ENCODE measurements around the gene ARHGAP11A. TPM values are rescaled to one million over a fixed set of nuclear protein-coding genes. Genes with fewer than 3 reads are reported as not detected.

ARHGAP11A gene
- total RNA-seq, 1 experiment from 2014 or later: 102 TPM

- BruUV-seq (replicated peaks): no TSS peak
- Histone ChIP-seq H3K9me3 (ENCODE audit: control insufficient read depth in 1 of 2, insufficient read depth in 1 of 2, low read depth in 1 of 2, low read length in 2 of 2) (no peaks in the 10 kb centered on the region), H3K79me2 (ENCODE audit: insufficient read depth, low read length) (no peaks in the 10 kb centered on the region), H3K27ac (ENCODE audit: low read depth, low read length) (no peak overlapping the region), H3K4me1 (ENCODE audit: control insufficient read depth in 1 of 2, insufficient read depth in 2 of 2, low read length in 2 of 2) (no peaks in the 10 kb centered on the region), H3K4me3 (replicated peaks in 1 of 2; ENCODE audit: low read depth in 1 of 2, low read length in 2 of 2) (no peak overlapping the region), H3K9ac (ENCODE audit: low read length) (no peak overlapping the region), H4K20me1 (ENCODE audit: insufficient read depth) (no peaks in the 10 kb centered on the region), H3K4me2 (ENCODE audit: low read length) (no peak overlapping the region), H2AFZ (ENCODE audit: low read depth, low read length, poor library complexity, severe bottlenecking) (no peak overlapping the region), H3K27me3 (ENCODE audit: insufficient read depth, low read length) (no peaks in the 10 kb centered on the region), H3K36me3 (ENCODE audit: control insufficient read depth in 1 of 2, insufficient read depth in 2 of 2, low read length in 2 of 2) (peaks cover 4 to 11% of the 10 kb centered on the region in 2 experiments; a peak in 2 of 4 replicates), H3K9me2 (ENCODE audit: insufficient read depth) (no peaks in the 10 kb centered on the region)
- DNase-seq (ENCODE audit: low read depth, low spot score) (no peak), ATAC-seq (no peak)
- ChIA-PET CTCF (no interaction called here), POLR2A (no interaction called here), RAD21 (ENCODE audit: low non-redundant PET in 1 of 2, low total read pairs in 2 of 2, uncharacterized antibody in 2 of 2, unreplicated experiment in 2 of 2) (no interaction called here)
- no peak for TF ChIP-seq CEBPB (IDR thresholded peaks at IDR 0.05; ENCODE audit: low read depth)
- no peak for TF ChIP-seq MAX (IDR thresholded peaks at IDR 0.05)
- no peak for TF ChIP-seq REST (IDR thresholded peaks at IDR 0.05; ENCODE audit: low read depth)
- TF ChIP-seq ZBTB33 (IDR thresholded peaks at IDR 0.05; ENCODE audit: extremely low read depth, insufficient replicate concordance, low read length): no peak
- no peak for TF ChIP-seq CTCF (IDR thresholded peaks at IDR 0.05 in 2 of 3, conservative IDR thresholded peaks at IDR 0.05 in 1 of 3; ENCODE audit: borderline replicate concordance in 1 of 3, insufficient read depth in 1 of 3, low read depth in 2 of 3, low read length in 2 of 3)
- intact Hi-C loops (cut with micrococcal nuclease): no loop called here
These were observed 31.0 kb downstream of the ARHGAP11A start for GRCh38 chr15:32646291-32646690.

Measured in HCT116 (cell line).